TTC549 (cell line): ENCODE data around the gene HEBP2.

Source experiments
- FAIRE-seq: peaks from 2 replicates; lab custom pipeline; 2012; peaks lifted over from hg19 to GRCh38; lab: Jason Lieb, UNC

HEBP2 gene

GRCh38 chr6:138455746-138456400, 51.9 kb downstream of the HEBP2 start:
- FAIRE-seq = no peak

- no peak for FAIRE-seq
Observed at GRCh38 chr6:138456401-138456790, 52.4 kb downstream of the HEBP2 start.

GRCh38 chr6:138461647-138462046, 57.6 kb downstream of the HEBP2 start:
- FAIRE-seq = no peak

- FAIRE-seq = no peak
Observed at GRCh38 chr6:138464085-138464484, 60.1 kb downstream of the HEBP2 start.

GRCh38 chr6:138465007-138465645, 61.1 kb downstream of the HEBP2 start:
- FAIRE-seq = no peak

- no peak for FAIRE-seq
Observed at GRCh38 chr6:138467901-138468300, 63.9 kb downstream of the HEBP2 start.

- no peak for FAIRE-seq
Observed at GRCh38 chr6:138468320-138469015, 64.4 kb downstream of the HEBP2 start.
